Activated naive CD8-positive, alpha-beta T cell (primary cell): ENCODE results near the gene LRRC8A.
"Not testable (repeated sequence)": the region's sequence is repeated elsewhere in the genome, so short reads cannot be mapped to it uniquely, and the experiment has no call there.

Experiments used
- H3K27ac Mint-ChIP-seq: one replicate; pipeline ENCODE4 v1.8.0; 2021; ENCODE audit warnings: mixed read lengths
- H3K27me3 Mint-ChIP-seq: one replicate; pipeline ENCODE4 v1.8.0; 2021; ENCODE audit warnings: mixed read lengths
- H3K36me3 Mint-ChIP-seq: one replicate; pipeline ENCODE4 v1.8.0; 2021; ENCODE audit warnings: mixed read lengths
- H3K4me1 Mint-ChIP-seq: one replicate; pipeline ENCODE4 v1.8.0; 2021; ENCODE audit warnings: low read depth, mixed read lengths
- H3K4me3 Mint-ChIP-seq: one replicate; pipeline ENCODE4 v1.8.0; 2021; ENCODE audit warnings: mild to moderate bottlenecking, mixed read lengths
- H3K9me3 Mint-ChIP-seq: one replicate; pipeline ENCODE4 v1.8.0; 2021; ENCODE audit warnings: low read depth, mixed read lengths

Gene LRRC8A

DNA sequence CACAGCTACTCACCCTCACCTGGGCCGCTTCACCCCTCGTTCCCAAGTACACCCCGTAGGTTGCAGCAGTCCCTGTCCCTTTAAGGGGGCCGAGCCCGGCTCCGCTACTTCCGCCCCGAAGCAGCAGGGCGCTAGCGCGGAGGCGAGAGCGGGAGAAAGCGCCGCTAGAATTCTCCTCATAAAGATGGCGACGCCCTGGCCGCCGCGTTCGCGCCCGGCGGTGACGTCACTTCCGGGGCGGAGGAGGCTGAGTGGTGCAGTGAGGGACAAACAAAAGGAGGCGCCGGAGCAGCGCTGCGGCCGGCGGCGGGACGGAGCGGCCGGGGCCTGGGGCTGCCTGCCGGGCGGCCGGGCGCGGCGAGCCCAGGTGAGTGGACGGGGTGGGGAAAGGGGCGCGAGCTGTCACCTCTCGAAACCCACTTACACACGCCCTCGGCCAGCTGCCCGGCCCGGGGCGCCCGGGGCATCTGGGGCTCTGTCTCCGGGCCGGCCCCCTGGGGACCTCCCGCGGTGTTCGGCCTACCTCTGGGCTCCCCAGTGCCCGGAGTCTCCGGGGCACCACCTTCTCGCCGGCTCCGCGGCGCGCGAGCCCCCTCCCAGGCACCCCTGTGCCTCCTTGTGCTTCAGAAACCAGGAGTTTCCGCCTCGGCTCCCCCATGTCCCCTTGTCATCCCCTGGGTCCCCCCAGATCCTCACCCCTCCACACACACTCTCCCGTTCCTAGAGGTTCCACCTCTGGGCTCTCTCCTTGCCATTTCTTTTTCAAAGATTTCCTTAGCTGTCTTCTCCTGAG, at the start of gene LRRC8A, which contains the start of gene KYAT1:
Gene LRRC8A, plus strand, starts transcription at position 250 of the 793 bp plus-strand sequence. CDS start 25,032 bp downstream, outside the sequence.
Gene KYAT1, minus strand, starts transcription at position 67 of the 793 bp plus-strand sequence. CDS start 36,545 bp downstream, outside the sequence.
- peaks cover 54% of the 10 kb centered on the region for H3K4me1 Mint-ChIP-seq
- H3K27ac Mint-ChIP-seq = peak within 1 kb of the TSS; percentile 90
- no peaks in the 10 kb centered on the region for H3K27me3 Mint-ChIP-seq
- H3K36me3 Mint-ChIP-seq = no peaks in the 10 kb centered on the region
- H3K9me3 Mint-ChIP-seq = no peaks in the 10 kb centered on the region
- H3K4me3 Mint-ChIP-seq = peak within 1 kb of the TSS; percentile 94

DNA sequence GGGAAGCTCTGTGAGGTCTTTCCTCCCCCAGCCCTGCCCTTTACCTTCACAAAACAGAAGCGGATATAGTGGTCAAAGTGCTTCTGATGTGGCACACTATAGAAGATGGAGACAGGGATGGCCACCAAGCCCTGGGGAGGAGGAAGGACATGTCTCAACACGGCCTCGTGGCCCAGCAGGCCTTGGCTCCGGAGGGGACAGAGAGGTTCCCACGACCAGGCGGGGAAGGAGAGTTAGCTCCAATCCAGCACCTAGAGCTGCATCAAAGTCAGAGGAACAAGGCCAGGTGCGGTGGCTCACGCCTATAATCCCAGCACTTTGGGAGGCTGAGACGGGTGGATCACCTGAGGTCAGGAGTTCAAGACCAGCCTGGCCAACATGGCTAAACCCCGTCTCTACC, 48.2 kb upstream of the LRRC8A start:
- Mint-ChIP-seq H3K27me3 (no peaks in the 10 kb centered on the region), H3K9me3 (no peaks in the 10 kb centered on the region), H3K27ac (no peak overlapping the region)

DNA sequence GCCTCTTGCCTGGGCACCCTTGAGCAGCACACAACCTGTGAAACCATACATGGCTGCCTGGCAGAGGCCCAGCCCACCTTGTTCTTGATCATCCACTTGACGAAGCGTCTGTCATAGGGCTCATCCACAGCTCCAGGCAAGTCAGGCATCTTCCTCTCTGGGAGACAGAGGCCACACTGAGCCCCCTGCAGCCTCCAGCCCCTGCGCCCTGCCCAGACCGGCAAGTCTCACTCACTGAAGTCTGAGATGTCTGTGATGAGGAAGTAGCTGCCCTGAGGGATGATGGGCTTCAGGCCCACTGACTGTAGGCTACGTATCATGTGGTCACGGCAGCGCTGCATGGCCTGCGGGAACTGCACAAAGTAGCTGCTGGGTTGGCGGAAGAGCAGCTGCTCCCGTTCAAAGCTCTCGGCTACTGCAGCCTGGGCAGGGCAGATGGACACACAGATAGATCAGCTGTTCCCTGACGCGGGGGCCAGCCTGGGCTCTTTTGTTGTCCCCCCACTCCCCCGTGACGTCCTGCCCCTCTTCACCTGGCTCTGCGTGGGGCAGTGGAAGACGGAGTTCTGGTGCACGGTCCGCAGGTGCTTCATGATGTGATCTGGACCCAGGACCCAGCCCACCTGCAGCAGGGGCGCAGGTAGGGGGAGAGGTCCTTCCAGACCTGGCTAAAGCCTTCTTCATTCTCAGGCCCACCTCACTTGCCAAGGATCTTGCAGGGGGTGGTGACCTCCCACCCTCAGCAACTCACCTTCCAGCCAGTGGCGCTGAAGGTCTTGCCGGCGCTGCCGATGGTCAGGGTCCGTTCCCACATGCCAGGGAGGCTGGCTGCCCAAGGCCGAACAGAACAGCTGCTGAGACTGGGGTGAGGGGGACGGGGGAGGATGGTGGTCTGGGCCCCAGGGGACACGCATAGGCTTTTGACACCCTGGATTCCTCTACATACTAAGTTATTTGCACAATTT, 46.4 kb upstream of the LRRC8A start:
- Mint-ChIP-seq H3K27me3 (no peaks in the 10 kb centered on the region), H3K36me3 (peaks cover 2% of the 10 kb centered on the region), H3K27ac (no peak overlapping the region), H3K9me3 (no peaks in the 10 kb centered on the region), H3K4me1 (no peaks in the 10 kb centered on the region), H3K4me3 (no peak overlapping the region)

More for the DNA sequence above, 48.2 kb upstream of the LRRC8A start:
- H3K4me3 Mint-ChIP-seq = no peak overlapping the region
- peaks cover 5% of the 10 kb centered on the region for H3K36me3 Mint-ChIP-seq
- peaks cover 7% of the 10 kb centered on the region for H3K4me1 Mint-ChIP-seq

DNA sequence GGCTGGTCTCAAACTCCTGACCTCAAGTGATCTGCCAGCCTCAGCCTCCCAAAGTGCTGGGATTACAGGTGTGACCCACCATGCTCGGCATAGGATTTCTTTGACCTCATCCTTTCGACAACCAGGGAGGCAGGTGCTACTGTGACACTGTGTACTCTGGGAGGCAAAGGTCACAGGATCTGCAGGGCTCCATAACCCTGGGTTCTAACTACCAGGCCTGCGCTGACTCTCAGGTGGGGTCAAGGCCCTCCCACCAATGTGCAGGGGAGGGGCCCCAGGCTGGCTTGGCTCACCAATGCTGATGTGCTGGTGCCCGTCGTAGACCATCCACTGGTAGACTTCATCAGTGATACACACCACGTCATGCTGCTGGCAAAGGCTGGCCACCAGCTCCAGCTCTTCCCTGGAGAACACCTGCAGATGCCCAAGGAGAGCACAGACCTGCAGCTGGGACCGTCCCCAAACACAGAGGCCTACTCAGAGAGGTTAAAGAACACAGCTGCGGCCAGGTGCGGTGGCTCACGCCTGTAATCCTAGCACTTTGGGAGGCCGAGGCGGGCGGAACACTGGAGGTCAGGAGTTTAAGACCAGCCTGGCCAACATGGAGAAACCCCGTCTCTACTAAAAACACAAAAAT, 45.3 kb upstream of the LRRC8A start:
- no peaks in the 10 kb centered on the region for H3K27me3 Mint-ChIP-seq
- peaks cover 2% of the 10 kb centered on the region for H3K36me3 Mint-ChIP-seq
- no peak overlapping the region for H3K4me3 Mint-ChIP-seq
- no peaks in the 10 kb centered on the region for H3K4me1 Mint-ChIP-seq
- no peaks in the 10 kb centered on the region for H3K9me3 Mint-ChIP-seq
- no peak overlapping the region for H3K27ac Mint-ChIP-seq

DNA sequence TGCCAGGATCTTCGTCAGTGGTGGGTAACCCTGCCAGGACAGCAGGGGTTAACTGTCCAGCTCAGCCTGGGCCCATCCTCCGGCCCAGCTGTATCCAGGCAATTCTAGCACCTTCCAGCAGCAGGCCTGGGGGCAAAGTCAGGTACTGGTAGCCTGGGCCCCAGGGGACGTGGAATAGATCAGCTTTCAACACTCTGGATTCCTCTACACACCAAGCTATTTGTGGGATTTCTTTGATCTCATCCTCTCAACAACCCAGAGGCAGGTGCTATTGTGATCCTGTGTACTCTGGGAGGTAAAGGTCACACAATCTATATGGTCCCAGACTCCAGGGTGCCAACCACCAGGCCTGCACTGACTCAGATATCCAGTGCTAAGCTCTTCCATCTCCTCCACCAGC, 43.6 kb upstream of the LRRC8A start:
- peaks cover 5% of the 10 kb centered on the region for H3K36me3 Mint-ChIP-seq
- no peak overlapping the region for H3K4me3 Mint-ChIP-seq
- H3K27ac Mint-ChIP-seq = no peak overlapping the region
- H3K9me3 Mint-ChIP-seq = no peaks in the 10 kb centered on the region
- no peaks in the 10 kb centered on the region for H3K4me1 Mint-ChIP-seq
- H3K27me3 Mint-ChIP-seq = no peaks in the 10 kb centered on the region

DNA sequence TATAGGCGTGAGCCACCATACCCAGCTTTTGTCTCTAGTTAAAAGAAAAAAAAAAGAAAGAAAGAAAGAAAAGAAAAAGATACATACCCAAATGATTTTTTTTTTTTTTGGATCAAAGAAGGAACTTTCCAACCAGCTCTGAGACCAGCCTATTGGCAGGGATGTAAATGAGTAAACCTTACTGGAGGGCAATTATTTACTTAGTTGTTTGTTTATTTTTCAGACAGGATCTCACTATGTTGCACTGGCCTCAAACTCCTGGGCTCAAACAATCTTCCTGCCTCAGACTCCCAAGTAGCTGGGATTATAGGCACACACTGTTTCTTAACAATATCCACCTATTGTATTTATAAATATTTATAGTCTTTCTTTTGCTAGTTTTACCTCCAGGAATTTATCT, 41.4 kb upstream of the LRRC8A start:
- Mint-ChIP-seq H3K4me1 (no peaks in the 10 kb centered on the region), H3K27me3 (no peaks in the 10 kb centered on the region), H3K36me3 (peaks cover 3% of the 10 kb centered on the region), H3K27ac (no peak overlapping the region), H3K9me3 (no peaks in the 10 kb centered on the region), H3K4me3 (no peak overlapping the region)

DNA sequence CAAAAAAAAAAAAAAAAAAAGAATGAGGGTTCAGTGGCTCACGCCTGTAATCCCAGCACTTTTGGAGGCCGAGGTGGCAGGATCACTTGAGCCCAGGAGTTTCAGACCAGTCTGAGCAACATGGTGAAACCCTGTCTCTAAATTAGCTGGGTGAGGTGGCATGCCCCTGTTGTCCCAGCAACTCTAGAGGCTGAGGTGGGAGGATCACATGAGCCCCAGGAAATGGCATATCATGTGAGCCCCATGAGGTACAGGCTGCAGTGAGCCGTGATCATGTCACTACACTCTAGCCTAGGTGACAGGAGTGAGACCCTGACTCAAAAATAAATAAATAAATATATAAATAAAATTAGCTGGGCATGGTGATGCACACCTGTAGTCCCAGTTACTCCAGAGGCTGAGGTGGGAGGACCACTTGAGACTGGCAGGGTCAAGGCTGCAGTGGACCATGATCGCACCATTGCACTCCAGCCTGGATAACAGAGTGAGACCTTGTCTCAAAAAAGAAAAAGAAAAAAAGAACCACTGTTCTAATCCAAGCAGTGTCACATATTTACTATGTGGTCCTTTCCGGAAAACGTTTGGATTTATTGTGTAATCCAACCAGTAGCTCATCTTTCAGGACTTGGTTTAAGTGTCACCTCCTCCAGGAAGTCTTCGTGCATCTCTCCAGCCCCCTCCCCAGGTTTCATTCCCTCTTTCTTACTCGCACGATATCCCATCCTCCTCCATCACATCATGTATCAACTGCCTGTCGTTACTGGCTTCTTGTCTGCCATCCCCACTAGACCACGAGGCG, 40.0 kb upstream of the LRRC8A start:
- Mint-ChIP-seq H3K4me1 (no peaks in the 10 kb centered on the region), H3K27ac (no peak overlapping the region), H3K9me3 (no peaks in the 10 kb centered on the region), H3K36me3 (peaks cover 3% of the 10 kb centered on the region), H3K27me3 (no peaks in the 10 kb centered on the region), H3K4me3 (no peak overlapping the region)

DNA sequence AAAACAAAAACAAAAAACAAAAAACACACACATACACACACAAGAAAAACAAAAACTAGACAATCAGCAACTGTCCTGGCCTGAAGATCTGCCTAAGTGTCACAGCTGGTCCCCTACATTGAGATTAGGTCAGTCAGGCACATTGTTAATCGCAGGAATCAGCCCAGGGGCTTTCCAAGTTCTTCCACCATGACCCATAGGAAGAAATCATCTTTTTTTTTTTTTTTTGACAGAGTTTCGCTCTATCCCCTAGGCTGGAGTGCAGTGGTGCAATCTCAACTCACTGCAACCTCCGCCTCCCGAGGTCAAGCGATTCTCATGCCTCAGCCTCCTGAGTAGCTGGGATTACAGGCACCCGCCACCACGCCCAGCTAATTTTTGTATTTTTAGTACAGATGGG, 38.8 kb upstream of the LRRC8A start:
- not testable (repeated sequence) for H3K9me3 Mint-ChIP-seq, H3K27me3 Mint-ChIP-seq, H3K4me1 Mint-ChIP-seq, H3K27ac Mint-ChIP-seq, H3K4me3 Mint-ChIP-seq, H3K36me3 Mint-ChIP-seq

DNA sequence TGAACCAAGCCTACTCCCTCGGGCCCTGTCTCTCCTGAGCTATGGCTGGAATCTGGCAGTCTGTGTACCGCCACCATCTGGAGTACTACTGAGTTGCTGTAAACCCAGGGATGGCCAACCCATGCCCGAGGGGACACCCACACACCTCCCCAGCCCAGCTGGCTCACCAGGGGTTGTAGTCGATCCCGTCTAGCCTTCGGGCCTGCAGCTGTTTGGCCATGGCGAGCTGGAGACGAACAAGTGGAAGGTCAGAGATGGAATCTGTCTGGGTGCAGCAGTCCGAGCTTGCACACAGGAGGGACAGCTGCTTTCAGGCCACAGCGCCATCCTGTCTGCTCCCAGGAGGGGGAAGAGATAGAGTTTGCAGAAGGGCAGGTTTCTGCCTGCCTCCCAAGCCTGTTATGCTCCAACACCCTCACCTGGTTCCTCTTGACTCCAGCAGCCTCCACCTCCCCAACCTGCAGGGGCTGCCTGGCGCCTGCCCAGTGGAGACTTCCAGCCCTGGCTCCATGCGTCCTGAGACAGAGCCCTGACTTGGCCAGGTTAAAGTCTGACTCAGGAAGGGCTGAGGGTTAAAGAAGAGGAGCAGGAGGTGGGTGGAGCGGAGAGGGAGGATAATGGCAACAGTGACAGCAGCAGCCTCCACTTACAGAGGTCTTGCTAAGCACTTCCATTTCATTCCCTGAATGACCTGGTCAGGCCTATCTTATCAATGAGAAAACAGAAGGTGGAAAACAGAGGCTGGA, 36.6 kb upstream of the LRRC8A start:
- H3K9me3 Mint-ChIP-seq = peaks cover under 1% of the 10 kb centered on the region
- H3K27me3 Mint-ChIP-seq = no peaks in the 10 kb centered on the region
- H3K36me3 Mint-ChIP-seq = peaks cover 10% of the 10 kb centered on the region
- H3K4me1 Mint-ChIP-seq = no peaks in the 10 kb centered on the region
- H3K27ac Mint-ChIP-seq = no peak overlapping the region
- no peak overlapping the region for H3K4me3 Mint-ChIP-seq

DNA sequence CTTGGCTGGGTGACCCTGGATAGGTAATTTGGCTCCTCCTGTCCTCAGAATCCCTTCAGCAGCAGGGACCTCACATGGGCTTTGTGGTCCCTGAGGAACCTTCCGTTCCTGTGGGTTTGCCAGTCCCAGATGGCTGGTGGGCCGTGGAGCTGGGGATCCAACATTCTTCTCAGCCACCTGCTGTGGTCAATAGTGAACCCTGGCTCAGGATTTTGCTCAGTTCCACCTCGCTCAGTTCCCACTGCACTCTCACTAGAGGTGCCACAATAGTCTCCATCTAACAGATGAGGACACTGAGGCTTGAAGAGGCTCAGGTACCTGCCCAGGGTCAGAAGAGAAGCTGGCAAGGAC, 35.3 kb upstream of the LRRC8A start:
- Mint-ChIP-seq H3K4me3 (no peak overlapping the region), H3K36me3 (peaks cover 23% of the 10 kb centered on the region), H3K4me1 (no peaks in the 10 kb centered on the region), H3K27me3 (no peaks in the 10 kb centered on the region), H3K9me3 (peaks cover 12% of the 10 kb centered on the region), H3K27ac (no peak overlapping the region)

DNA sequence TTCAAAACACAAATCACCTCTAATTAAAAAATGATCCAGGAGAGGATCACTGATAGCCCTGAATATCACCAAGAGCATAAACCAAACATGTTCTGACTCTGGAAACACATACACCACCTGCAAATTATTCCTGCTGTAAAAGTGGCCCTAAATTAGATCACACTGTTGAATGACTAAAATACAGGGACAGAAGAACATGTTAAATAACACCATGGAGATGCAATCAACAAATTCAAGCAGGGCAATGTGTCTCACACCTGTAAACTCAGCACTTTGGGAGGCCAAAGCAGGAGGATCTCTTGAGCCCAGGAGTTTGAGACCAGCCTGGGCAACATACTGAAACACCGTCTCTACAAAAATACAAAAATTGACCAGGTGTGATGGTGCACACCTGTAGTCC, 34.1 kb upstream of the LRRC8A start:
- Mint-ChIP-seq H3K4me1 (no peaks in the 10 kb centered on the region), H3K4me3 (no peak overlapping the region), H3K27ac (no peak overlapping the region), H3K36me3 (peaks cover 20% of the 10 kb centered on the region), H3K9me3 (peaks cover 12% of the 10 kb centered on the region), H3K27me3 (no peaks in the 10 kb centered on the region)

DNA sequence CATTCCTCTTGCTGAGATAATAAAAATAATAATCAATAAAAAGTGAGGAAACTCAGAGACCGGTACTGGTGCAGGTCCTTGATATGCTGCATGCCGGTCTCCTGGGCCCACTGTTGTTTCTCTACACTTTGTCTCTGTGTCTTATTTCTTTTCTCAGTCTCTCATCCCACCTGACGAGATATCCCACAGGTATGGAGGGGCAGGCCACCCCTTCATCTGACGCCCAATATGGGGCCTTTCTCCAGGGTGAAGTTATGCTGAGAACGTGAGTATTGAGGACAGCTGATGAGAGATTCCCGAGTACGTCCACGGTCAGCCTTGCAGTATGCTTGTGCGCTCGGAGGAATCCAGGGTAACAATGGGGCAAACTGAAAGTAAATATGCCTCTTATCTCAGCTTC, 30.9 kb upstream of the LRRC8A start:
- Mint-ChIP-seq H3K9me3 (peaks cover 12% of the 10 kb centered on the region), H3K36me3 (peaks cover 20% of the 10 kb centered on the region)
- not testable (repeated sequence) for H3K4me3 Mint-ChIP-seq, H3K27me3 Mint-ChIP-seq, H3K4me1 Mint-ChIP-seq, H3K27ac Mint-ChIP-seq

DNA sequence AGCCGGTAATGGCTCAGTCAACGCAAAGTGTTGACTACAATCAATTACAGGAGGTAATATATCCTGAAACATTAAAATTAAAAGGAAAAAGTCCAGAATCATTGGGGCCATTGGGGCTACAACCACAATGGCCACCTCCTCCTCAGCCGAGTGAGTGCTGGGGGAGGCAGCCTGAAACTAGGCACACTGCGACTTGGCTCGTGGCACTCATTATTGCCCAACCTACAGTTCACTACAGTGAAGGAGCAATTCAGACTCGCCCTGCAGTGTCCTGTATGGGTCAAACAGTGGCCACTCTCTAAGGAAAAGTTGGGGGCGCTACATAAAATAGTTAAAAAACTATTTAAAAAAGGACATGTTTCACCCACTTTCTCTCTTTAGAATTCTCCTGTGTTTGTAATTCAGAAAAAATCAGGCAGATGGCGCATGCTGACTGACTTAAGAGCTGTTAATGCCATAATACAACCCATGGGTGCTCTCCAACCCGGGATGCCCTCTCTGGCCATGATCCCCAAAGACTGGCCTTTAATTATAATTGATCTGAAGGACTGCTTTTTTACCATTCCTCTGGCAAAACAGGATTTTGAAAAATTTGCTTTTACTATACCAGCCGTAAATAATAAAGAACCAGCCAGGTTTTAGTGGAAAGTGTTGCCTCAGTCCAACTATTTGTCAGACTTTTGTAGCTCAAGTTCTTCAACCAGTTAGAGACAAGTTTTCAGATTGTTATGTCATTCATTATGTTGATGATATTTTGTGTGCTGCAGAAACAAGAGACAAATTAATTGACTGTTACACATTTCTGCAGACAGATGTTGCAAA, 29.9 kb upstream of the LRRC8A start:
- H3K4me3 Mint-ChIP-seq, H3K4me1 Mint-ChIP-seq, H3K27ac Mint-ChIP-seq, H3K27me3 Mint-ChIP-seq: not testable (repeated sequence)
- H3K36me3 Mint-ChIP-seq = peaks cover 20% of the 10 kb centered on the region
- peaks cover 12% of the 10 kb centered on the region for H3K9me3 Mint-ChIP-seq
